Smooth muscle cell (in vitro differentiated cells): ENCODE data around the gene PARL. TPM values are rescaled to one million over a fixed set of nuclear protein-coding genes. Genes with fewer than 3 reads are reported as not detected.

Experiments used
- DNase-seq: peaks from one replicate; lab custom pipeline; 2025; ENCODE audit not compliant: unreplicated experiment; lab: John Stamatoyannopoulos, UW
- H2AFZ ChIP-seq: fragments of 200-600 bp; sonication (generic); 2 replicates; pipeline ENCODE4 v1.6.0; 2016; ENCODE audit warnings: antibody characterized with exemption, low read depth, mild to moderate bottlenecking
- H3F3A ChIP-seq: fragments of 200-600 bp; sonication (generic); 2 replicates; pipeline ENCODE4 v1.6.0; 2017; ENCODE audit warnings: antibody characterized with exemption, low read depth
- H3K27ac ChIP-seq: fragments of 200-600 bp; sonication (generic); 2 replicates; pipeline ENCODE4 v1.5.1; 2016; ENCODE audit warnings: low read depth, mild to moderate bottlenecking
- H3K27me3 ChIP-seq: fragments of 200-600 bp; sonication (generic); 2 replicates; pipeline ENCODE4 v1.6.1; 2016; ENCODE audit warnings: low read depth, mild to moderate bottlenecking
- H3K36me3 ChIP-seq: fragments of 200-600 bp; sonication (generic); 2 replicates; pipeline ENCODE4 v1.5.1; 2016; ENCODE audit warnings: low read depth
- H3K4me1 ChIP-seq: fragments of 200-600 bp; sonication (generic); 2 replicates; pipeline ENCODE4 v1.5.1; 2016; ENCODE audit warnings: low read depth
- H3K4me2 ChIP-seq: fragments of 200-600 bp; sonication (generic); 2 replicates; pipeline ENCODE4 v1.6.0; 2016; ENCODE audit warnings: mild to moderate bottlenecking
- H3K4me3 ChIP-seq: fragments of 200-600 bp; sonication (generic); 2 replicates; pipeline ENCODE4 v1.5.1; 2016; ENCODE audit warnings: mild to moderate bottlenecking
- H3K79me2 ChIP-seq: fragments of 200-600 bp; sonication (generic); 2 replicates; pipeline ENCODE4 v1.6.0; 2016; ENCODE audit warnings: low read depth, mild to moderate bottlenecking
- H3K9ac ChIP-seq: fragments of 200-600 bp; sonication (generic); 2 replicates; pipeline ENCODE4 v1.6.0; 2016; ENCODE audit warnings: low read depth
- H3K9me3 ChIP-seq: fragments of 200-600 bp; sonication (generic); replicated peaks from 2 replicates; pipeline ENCODE4 v1.5.1; 2016; ENCODE audit warnings: low read depth
- H4K20me1 ChIP-seq: fragments of 200-600 bp; sonication (generic); 2 replicates; pipeline ENCODE4 v1.6.0; 2016; ENCODE audit warnings: low read depth
- WGBS: methylation state at CpG from one replicate; pipeline ENCODE4 v1.1.7; 2016; ENCODE audit warnings: low lambda C conversion rate; 5-methylcytosine and 5-hydroxymethylcytosine counted together
- polyA plus RNA-seq: library from polyadenylated mRNA; unstranded; fragments of >200 nt; fragmentation: Nextera tagmentation; extraction: Ambion mirVana; gene quantifications from 2 replicates; pipeline ENCODE4 v1.2.1, GENCODE V29; 2016
- total RNA-seq: library from RNA; depleted of rRNA; stranded (reverse); fragments of >200 nt; gene quantifications from 2 replicates; pipeline ENCODE4 v1.2.3, GENCODE V29; 2014
- TF ChIP-seq, protein P1 (sequence below): fragments of 200-600 bp; sonication (generic); IDR thresholded peaks from 2 replicates; pipeline ENCODE4 v1.5.1; 2017; ENCODE audit warnings: borderline replicate concordance, mild to moderate bottlenecking, antibody characterized with exemption; ENCODE audit not compliant: insufficient read depth, poor library complexity, severe bottlenecking

The PARL gene
- total and polyA plus RNA-seq, 2 experiments from 2014 or later = 53.7 to 79.3 TPM

- no peaks in the 10 kb centered on the region for H3K9me3 ChIP-seq
- TF ChIP-seq, protein P1, sequence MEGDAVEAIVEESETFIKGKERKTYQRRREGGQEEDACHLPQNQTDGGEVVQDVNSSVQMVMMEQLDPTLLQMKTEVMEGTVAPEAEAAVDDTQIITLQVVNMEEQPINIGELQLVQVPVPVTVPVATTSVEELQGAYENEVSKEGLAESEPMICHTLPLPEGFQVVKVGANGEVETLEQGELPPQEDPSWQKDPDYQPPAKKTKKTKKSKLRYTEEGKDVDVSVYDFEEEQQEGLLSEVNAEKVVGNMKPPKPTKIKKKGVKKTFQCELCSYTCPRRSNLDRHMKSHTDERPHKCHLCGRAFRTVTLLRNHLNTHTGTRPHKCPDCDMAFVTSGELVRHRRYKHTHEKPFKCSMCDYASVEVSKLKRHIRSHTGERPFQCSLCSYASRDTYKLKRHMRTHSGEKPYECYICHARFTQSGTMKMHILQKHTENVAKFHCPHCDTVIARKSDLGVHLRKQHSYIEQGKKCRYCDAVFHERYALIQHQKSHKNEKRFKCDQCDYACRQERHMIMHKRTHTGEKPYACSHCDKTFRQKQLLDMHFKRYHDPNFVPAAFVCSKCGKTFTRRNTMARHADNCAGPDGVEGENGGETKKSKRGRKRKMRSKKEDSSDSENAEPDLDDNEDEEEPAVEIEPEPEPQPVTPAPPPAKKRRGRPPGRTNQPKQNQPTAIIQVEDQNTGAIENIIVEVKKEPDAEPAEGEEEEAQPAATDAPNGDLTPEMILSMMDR = no peak
- H3K27me3 ChIP-seq = no peaks in the 10 kb centered on the region
- 96% methylated on average over 10 of the region's 10 CpGs for WGBS
- H3K27ac ChIP-seq = no peak overlapping the region
- no peaks in the 10 kb centered on the region for H3K79me2 ChIP-seq
- H3K4me1 ChIP-seq = no peaks in the 10 kb centered on the region
- H3K4me2 ChIP-seq = no peak overlapping the region
- no peak overlapping the region for H2AFZ ChIP-seq
- H3F3A ChIP-seq = no peaks in the 10 kb centered on the region
- no peak for DNase-seq
- H3K4me3 ChIP-seq = no peak overlapping the region
- H3K9ac ChIP-seq = no peak overlapping the region
- no peaks in the 10 kb centered on the region for H4K20me1 ChIP-seq
- H3K36me3 ChIP-seq = no peaks in the 10 kb centered on the region
Observed at GRCh38 chr3:183930086-183930485, 45.4 kb upstream of the PARL start.

GRCh38 chr3:183927059-183927458 lies 42.4 kb upstream of the PARL start:
- no peak overlapping the region for H3K4me2 ChIP-seq
- no peaks in the 10 kb centered on the region for H3K79me2 ChIP-seq
- H4K20me1 ChIP-seq = no peaks in the 10 kb centered on the region
- TF ChIP-seq, protein P1 = no peak
- H3K27me3 ChIP-seq = no peaks in the 10 kb centered on the region
- H3K4me3 ChIP-seq = no peak overlapping the region
- no peaks in the 10 kb centered on the region for H3K4me1 ChIP-seq
- no peaks in the 10 kb centered on the region for H3F3A ChIP-seq
- H2AFZ ChIP-seq = no peak overlapping the region
- H3K9ac ChIP-seq = no peak overlapping the region
- DNase-seq = no peak
- peaks cover 4% of the 10 kb centered on the region for H3K36me3 ChIP-seq
- H3K9me3 ChIP-seq = no peaks in the 10 kb centered on the region
- no peak overlapping the region for H3K27ac ChIP-seq
- 100% methylated on average over 3 of the region's 3 CpGs for WGBS

- H3K9me3 ChIP-seq = no peaks in the 10 kb centered on the region
- peaks cover 4% of the 10 kb centered on the region for H3K36me3 ChIP-seq
- H3K4me3 ChIP-seq = no peak overlapping the region
- no peak overlapping the region for H2AFZ ChIP-seq
- H3F3A ChIP-seq = no peaks in the 10 kb centered on the region
- no peak overlapping the region for H3K27ac ChIP-seq
- no peaks in the 10 kb centered on the region for H3K27me3 ChIP-seq
- 89% methylated on average over 7 of the region's 7 CpGs for WGBS
- TF ChIP-seq, protein P1 = no peak
- H3K9ac ChIP-seq = no peak overlapping the region
- H3K79me2 ChIP-seq = no peaks in the 10 kb centered on the region
- H3K4me2 ChIP-seq = no peak overlapping the region
- H4K20me1 ChIP-seq = no peaks in the 10 kb centered on the region
- no peaks in the 10 kb centered on the region for H3K4me1 ChIP-seq
- no peak for DNase-seq
Observed at GRCh38 chr3:183924956-183925355, 40.3 kb upstream of the PARL start.

DNA sequence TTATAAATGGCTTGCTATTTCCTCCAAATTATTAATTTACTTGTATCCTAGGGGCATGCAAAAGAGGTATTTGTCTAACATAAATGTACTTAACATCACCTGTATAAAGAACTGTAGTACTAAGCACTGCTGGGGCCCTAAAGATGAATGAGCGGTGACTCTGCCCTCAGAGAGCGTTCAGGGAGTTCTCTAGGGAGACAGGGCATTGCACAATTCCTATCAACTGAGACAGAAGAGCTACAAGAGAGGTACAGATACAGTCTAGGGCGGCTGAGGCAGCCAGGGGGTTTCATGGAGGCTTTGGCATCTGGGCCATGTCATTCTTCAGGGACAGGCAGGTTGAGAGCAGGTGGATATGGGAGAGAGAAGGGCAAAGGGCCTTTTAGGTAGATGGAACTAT lies 39.9 kb upstream of the PARL start:
- H3K4me3 ChIP-seq = no peak overlapping the region
- no peaks in the 10 kb centered on the region for H3K9me3 ChIP-seq
- H4K20me1 ChIP-seq = no peaks in the 10 kb centered on the region
- no peak for DNase-seq
- peaks cover 4% of the 10 kb centered on the region for H3K36me3 ChIP-seq
- no peak overlapping the region for H3K4me2 ChIP-seq
- no peaks in the 10 kb centered on the region for H3K4me1 ChIP-seq
- H3K79me2 ChIP-seq = no peaks in the 10 kb centered on the region
- H3K9ac ChIP-seq = no peak overlapping the region
- H3K27me3 ChIP-seq = no peaks in the 10 kb centered on the region
- TF ChIP-seq, protein P1 = no peak
- H3F3A ChIP-seq = no peaks in the 10 kb centered on the region
- H2AFZ ChIP-seq = no peak overlapping the region
- H3K27ac ChIP-seq = no peak overlapping the region
- 96% methylated on average over 3 of the region's 3 CpGs for WGBS
